Omental fat pad (tissue), 4 donors: ENCODE results near the gene WAPL. TPM values are rescaled to one million over a fixed set of nuclear protein-coding genes. Genes with fewer than 3 reads are reported as not detected.

Experiments used
- ATAC-seq: fragments of 150-250 bp; one replicate; pipeline ENCODE4 v1.9.1; 2016; ENCODE audit warnings: mild to moderate bottlenecking, moderate library complexity; ENCODE audit not compliant: low FRiP score
- DNase-seq: peaks from one replicate; pipeline ENCODE4 v3.0.0-alpha.2; 2019; ENCODE audit warnings: low spot score
- CTCF ChIP-seq, 3 donors: fragments of 450-650 bp; IDR thresholded peaks; one replicate each; pipeline ENCODE4 v1.5.1; 2016 to 2017; ENCODE audit warnings: antibody characterized with exemption in 3 of 3, mild to moderate bottlenecking in 3 of 3, moderate library complexity in 2 of 3
- total RNA-seq, 4 donors: library from RNA; depleted of rRNA; stranded (reverse); fragments of >200 nt; gene quantifications; one replicate each; pipeline ENCODE4 v1.1.0, GENCODE V29; 2016

Gene WAPL
- total RNA-seq, 4 donors from 2014 or later = 29.8 to 61.5 (median 40.1) TPM

GRCh38 chr10:86508217-86508616 lies 13.4 kb downstream of the WAPL start:
- DNase-seq (no peak), ATAC-seq (no peak)
- no peak for TF ChIP-seq CTCF (IDR thresholded peaks at IDR 0.05)

GRCh38 chr10:86506499-86506898 lies 15.1 kb downstream of the WAPL start:
- no peak for DNase-seq
- no peak for TF ChIP-seq CTCF (IDR thresholded peaks at IDR 0.05)
- ATAC-seq = no peak

GRCh38 chr10:86506062-86506461 lies 15.5 kb downstream of the WAPL start:
- no peak for ATAC-seq
- DNase-seq = no peak
- no peak for TF ChIP-seq CTCF (IDR thresholded peaks at IDR 0.05)

- no peak for ATAC-seq
- no peak for TF ChIP-seq CTCF (IDR thresholded peaks at IDR 0.05)
- DNase-seq = no peak
Measured at GRCh38 chr10:86504510-86504909, 17.1 kb downstream of the WAPL start.

GRCh38 chr10:86500846-86501245 lies 20.7 kb downstream of the WAPL start:
- ATAC-seq = no peak
- DNase-seq = no peak
- TF ChIP-seq CTCF (IDR thresholded peaks at IDR 0.05) = no peak

GRCh38 chr10:86498598-86498997 lies 23.0 kb downstream of the WAPL start:
- DNase-seq (no peak), ATAC-seq (no peak)
- no peak for TF ChIP-seq CTCF (IDR thresholded peaks at IDR 0.05)

GRCh38 chr10:86497621-86498020 lies 24.0 kb downstream of the WAPL start:
- DNase-seq (no peak), ATAC-seq (no peak)
- TF ChIP-seq CTCF (IDR thresholded peaks at IDR 0.05) = no peak
